Measurements from ENCODE around the gene AFAP1.

AFAP1 gene

DNA sequence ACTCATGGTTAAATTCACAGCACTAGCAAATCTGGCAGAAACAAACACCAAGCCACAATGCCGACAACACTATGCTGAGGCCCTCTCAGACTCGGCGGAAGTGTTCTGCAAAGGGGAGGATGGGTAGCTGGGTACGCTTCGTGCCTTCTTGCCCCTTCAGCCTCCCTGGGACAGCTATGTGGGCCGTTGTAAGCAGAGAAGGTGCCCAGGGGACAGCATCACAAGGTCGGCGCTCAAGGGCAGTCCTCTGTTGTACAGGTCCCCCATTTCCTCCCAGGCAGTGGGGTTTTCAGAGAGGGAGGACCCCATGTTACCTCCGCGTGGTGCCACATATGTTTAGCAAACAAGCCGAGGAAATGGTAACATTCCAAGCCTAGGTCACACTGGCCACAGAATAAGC lies 173.6 kb downstream of the AFAP1 start:
- DNase-seq = no peak

DNA sequence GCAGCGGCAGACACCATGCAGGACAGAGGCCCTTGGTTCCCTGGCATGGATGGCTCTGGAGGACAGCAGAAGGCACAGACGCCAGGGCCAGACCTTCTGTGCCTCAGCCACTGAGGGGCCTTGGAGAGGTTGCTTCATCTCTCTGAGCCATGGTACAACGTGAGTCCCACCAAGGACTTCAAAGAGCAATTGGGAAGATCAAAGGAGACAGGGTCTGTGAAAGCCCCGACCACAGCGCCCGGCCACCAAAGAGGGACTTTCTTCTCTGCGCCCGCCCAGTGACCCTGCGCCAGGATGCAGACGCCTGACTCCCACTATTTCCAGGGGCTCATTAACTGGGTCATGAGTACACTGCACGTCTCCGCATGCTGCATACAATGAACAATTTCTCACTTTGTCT lies 174.0 kb downstream of the AFAP1 start:
- no peak for DNase-seq

DNA sequence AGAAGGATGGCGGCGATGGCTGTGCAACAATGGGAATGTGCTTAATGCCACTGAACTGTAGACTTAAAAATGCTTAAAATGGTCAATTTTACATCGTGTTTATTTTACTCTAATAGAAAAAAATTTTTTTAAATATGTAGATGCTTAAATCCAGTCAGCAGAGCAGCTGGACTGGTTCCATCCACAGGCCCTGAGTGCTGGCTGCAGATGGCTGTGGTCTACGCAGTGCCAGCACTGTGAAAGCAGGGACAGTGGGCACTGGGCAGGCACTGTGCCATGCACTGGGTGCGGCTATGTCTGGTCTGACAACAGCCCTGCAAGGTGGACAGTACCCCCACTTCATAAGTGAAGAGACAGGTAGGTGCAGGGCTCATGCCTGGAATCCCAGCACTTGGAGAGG lies 175.2 kb downstream of the AFAP1 start:
- DNase-seq = no peak

DNA sequence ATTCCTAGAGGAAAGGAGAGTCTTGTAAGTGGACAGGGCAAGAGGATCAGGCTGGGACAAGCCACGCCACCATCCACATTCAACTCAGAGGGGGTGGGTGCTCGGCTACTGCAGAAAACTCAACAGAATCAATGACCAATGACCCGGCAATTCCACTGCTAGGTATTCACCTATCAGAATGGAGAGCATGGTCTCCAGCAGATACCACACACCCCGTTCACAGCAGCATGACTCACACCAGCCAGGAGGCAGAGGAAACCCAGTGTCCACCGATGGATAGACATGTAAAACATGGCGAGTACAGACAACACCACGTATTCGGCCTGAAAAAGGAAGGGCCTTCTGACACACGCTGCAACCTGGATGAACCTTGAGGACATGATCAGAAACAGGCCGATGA lies 175.9 kb downstream of the AFAP1 start:
- DNase-seq = no peak

DNA sequence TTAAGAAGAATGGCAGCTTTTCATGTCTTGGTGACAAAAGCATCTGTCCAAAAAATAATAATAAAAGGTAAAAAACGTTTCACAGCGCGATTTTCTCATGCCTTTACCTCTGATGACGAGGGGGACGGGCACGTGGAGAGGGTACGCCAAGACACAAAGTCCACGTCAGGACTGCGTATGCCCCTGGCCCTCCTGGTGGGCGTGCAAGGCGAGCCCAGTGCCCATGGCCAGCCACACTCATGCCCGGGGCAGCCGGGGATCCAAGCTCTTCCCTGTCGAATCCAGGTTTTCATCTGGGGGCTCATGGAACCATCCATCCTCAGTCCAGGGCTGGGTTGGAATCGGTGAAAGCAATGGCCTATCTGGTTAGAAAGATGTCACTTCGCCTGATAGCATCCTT lies 176.6 kb downstream of the AFAP1 start:
- DNase-seq = no peak

DNA sequence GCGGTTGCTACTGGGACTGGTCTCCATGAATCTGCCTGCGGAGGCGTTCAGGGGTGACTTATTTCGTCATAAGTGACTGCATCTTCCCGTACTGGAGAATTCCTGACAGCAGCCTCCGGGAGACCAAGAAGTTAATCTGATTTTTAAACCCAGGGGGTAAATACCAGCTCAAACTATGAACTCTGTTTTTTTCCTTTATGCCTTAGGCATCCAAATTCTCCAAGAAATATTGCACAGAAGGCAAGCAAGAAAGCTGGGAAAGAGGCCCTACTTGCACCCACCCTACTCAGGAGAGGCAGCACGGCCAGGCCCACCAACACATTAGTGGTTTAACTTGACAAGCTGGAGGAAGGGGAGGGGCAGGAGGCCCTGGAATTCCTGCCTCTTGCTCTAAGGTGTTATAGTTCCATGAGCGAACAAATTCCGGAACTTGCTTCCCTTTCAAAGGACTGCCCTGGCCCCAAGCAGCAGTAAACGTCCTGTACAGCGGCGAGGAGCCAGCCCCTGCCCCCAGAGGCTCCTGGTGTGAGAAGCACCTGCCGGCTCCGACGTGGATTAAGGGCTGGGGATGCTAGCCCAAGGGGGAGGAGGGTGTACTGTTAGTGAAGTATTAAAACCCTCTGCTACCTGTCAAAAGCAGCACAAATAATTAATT lies 177.2 kb downstream of the AFAP1 start:
- DNase-seq = no peak

DNA sequence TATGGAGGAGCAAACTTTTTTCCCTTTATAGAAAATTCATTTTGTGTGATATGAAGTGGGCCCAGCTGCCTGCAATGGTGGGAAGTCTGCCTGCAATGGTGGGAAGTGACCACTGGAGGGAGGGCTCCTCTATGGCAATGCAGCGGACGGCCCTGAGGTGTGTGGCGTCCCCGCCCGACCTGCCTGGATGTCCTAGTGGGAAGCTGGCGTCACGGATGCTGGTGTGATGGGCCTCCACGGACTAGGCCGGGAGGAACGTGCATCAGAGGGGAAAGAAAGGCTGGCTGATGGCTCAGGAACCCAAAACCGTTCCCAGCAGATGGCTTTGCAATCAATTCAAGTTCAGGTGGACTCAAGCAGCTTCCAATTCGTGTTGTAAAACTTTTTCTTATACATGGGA lies 177.9 kb downstream of the AFAP1 start:
- DNase-seq = no peak

DNA sequence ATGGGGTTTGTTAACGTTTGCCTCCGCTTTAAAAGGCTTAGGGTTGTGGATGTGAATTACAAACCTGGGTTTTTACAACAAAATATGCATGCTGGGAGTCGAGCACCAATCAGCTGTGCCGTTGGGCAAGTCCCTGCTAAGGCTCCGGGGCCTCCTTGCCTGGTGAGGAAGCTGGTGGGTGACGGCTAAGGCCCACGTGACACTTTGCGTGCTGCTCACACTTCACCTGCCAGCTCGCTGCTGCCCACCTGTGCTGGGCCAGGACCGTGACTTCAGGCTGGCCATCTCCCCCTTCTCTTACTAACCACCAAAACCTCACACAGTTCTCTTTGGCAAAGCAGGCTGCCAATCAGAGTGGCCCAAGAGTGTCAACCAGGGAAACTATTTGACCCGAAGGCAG lies 178.3 kb downstream of the AFAP1 start:
- no peak for DNase-seq

DNA sequence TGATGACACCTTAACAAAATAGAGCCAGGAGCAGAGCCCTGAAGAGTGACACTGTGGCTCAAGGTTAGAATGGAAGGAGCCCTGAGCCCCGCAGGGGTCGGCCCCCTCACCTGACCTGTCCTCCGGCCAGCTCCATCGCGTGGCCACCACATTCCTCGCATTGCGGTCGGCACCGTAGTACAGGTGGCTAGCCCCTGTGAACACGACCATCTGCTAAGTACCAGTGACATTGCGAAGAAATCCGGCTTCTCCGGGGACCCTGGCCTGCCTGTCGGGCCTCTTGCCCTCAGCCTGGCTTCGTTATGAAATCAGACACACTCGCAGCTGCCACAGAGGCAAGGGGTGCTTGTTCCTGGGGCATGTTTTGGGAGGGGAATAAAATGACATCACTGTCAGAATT lies 179.0 kb downstream of the AFAP1 start:
- no peak for DNase-seq

DNA sequence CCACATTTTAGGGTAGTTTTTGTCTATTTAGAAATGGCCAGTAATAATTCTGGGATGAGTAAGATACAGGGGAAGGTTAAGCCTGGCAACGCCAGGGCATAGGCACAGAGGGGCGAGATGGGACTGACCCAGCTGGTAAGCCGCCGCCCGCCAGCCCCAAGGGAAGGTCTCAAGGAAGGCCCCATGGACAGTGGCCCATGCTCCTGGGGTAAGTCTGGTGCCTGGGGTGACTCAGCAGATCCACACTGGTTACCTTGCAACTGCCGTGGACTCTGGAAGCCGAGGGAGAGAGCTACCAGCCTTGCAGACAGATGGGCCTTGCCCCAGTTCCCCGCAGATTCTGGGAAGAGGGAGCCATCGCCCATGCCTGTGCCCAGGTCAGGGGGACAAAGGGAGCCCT lies 179.4 kb downstream of the AFAP1 start:
- DNase-seq = no peak

DNA sequence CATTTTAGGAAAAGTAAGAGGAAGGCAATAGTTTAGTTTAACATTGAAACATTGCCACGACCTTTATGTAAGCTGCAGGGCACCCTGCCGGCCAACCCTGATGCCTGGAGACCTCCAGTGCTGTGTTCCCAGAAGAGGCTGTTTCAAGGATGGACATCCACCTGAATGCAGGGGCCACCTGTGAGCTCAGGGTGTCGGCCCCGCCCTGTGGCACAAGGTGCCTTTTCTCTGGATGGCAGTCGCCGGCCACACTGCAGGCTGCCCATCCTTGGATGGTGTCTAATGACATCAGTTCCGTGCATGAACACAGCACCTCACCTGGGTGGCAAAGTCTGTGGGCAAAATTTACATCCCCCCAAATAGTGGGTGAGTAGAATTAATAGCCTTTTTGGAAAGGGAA lies 180.0 kb downstream of the AFAP1 start:
- DNase-seq = no peak

DNA sequence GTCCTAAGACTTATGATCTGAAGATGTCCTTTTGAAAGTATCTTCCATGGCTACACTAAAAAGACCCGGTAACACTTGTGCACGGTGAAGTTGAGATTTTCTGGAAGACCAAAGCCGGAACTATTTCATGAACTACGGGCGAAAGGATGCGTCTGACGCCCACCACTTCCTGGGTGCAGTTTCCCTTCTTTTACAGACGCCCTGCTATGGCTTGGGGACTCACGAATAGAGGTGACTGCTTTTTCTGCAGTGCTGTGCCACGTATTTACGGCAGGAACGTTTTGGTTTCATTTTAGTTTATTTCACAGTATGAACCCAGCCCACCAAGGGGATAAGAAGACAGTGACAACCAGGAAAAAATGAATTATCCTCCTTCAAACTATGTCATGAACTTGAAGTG lies 180.4 kb downstream of the AFAP1 start:
- no peak for DNase-seq

DNA sequence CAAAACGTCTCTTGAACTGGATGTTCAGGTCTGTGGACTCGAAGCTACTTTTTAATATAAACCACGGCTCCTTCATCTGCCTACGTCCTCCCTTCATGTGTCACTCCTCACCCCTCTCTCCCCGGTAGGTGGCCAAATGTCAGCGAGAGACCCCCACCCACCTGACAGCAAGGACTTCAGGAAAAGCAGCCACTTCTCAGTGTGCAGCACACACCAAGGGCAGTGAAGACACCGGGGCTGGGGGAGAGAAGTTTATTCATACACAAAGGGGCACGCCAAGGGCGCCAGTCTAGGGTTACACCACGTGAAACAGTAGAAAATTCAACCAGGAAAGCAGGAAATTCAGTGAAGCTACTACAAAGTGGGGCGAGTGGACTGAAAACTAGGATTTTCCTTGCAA lies 181.2 kb downstream of the AFAP1 start:
- no peak for DNase-seq

DNA sequence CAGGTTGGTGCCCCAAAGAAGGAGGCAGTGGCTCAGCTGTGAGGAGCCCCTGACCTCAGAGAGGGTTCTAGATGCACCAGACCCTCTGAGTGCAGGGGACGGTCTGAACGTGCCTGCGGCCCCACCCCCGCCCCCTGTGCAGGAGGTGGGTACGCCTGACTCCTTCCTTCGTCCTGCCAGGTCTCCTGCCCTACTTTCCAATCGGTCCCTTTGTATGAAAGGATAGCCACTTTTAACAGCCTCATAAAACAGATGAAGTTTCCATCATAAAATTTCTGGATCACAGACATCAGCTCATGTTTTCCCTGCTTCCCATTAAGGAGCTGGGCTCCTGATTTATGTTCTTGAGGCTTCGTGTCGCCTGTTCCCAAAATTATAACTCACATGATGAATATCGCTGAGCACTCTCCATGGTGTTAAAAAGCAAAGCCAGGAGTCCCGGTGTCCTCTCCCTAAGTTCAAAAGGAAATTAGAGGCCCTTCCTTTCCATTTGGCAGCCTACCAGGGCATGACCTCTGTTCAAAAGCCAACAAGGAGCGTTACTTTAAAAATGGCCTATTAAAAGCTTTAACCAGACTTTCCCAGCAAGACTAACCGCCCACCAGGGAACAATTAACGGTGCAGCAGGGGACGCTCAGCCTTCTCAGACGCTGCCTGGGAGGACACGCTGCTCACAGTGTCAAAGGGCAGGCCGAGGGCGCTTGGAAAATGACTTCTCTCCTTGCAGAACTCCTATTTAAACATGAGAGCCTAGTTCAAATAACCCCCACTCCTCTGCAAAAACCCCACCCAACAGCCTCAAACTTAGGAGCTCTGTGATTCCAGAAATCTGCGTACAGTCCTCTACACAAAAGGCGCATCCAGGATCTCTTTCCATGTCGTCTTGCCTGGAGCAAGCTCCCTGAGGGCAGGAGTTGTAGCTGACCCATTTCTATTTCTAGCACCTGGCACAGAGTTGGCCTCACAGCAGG lies 181.9 kb downstream of the AFAP1 start:
- DNase-seq = no peak

DNA sequence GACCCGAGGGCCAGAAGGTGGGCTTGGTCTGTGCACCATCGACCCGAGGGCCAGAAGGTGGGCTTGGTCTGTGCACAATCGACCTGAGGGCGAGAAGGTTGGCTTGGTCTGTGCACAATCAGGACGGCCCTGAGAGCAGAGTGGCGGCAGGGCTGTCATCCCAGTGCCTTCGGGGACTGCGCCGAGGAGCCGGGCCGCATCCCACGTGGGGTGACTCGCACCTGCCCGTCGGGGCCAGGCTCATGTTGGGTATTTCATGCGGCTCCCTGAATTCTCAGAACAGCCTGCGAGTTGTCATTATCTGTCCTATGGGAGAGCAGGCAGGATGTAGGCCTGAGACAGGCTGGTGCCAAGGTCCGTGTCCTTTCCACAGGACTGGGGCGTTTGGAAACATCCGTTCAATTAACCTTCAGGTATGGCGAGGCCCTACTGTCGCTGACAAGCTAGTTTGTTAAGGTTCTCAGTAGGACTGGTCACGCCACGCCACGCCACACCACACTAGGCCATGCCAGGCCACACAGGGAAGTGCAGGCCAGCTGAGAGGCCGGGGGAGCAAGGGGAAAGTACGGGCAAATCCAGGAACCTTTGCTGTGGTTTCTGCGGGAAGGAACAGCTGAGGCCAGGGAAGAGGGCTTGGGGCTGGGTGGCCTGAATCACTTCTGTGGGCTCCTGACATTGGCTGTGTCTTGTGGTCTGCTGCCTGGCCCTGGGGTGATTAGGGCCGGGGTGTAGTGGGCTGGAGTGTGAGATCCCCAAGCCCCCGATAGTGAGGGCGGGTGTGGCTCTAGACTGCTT lies 182.9 kb downstream of the AFAP1 start:
- DNase-seq = no peak

DNA sequence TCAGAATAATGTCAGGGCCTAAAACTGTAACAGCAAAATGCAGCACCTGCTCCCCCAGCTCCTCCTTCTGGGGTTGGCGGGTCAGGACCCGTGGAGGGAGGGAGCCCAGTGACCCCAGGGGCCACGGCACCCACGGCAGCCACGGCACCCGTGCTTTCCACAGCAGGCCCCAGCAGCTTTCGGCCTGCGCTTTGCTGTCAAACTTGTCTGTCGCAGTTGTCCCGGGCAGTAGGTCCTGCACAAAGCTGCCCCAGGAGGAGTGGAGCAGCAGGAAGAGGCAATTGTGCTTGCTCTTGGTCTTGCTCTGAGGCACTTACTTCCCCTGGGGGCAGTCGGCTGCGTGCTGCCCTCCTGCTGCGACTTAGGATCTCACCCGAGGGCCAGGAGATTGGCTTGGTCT lies 183.6 kb downstream of the AFAP1 start:
- no peak for DNase-seq

DNA sequence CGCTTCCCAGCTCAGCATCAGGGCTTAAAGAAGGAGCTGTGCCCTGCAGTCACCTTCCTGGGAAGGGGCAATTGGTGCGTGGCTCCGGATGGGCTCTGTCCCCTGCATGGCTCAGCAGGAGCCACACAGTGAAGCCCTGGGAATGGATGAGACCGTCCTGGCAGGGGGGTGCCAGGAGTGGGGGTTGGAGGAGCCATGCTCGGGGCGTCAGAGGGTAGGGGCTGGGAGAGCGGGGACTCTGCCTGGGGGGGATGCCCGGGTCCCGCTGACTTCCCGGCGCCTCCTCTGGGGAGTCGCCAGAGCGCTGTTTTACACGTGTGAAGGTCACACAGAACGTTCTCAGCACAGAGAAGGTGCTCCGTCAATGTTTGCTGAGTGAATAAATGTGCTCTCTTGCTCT lies 184.1 kb downstream of the AFAP1 start:
- no peak for DNase-seq

DNA sequence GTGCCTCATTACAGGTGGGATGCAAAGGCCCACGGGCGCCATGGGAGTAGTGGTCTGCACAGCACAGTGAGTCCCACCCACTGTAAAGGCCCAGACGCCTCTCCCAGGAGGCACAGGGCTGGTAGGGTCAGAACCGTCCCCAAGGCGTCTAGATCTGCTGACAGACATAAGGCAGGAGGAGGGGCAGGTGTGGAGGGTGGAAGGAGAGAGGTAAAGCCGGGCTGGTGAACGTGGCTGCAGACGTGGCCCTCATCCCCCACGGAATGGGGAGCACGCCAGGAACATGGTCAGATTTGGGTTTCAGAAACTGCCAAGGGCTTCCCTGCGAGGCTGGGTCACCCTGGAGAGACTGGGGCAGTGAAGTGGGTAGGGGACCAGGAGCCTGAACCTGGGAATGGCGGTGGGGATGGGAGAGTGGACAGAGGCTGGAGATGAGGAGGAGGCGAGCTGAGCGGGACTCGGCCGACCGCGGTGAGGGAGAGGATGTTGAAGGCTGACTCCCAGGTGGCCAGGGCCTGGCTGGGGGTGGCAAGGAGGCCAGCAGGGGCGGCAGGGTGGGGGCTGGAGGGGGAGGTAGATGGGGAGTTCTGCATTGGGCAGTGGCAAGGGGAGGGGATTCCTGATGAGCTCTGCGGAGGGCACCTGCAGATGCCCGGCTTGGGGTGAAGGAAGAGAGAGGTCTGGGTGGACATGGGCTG lies 184.9 kb downstream of the AFAP1 start:
- DNase-seq = no peak

DNA sequence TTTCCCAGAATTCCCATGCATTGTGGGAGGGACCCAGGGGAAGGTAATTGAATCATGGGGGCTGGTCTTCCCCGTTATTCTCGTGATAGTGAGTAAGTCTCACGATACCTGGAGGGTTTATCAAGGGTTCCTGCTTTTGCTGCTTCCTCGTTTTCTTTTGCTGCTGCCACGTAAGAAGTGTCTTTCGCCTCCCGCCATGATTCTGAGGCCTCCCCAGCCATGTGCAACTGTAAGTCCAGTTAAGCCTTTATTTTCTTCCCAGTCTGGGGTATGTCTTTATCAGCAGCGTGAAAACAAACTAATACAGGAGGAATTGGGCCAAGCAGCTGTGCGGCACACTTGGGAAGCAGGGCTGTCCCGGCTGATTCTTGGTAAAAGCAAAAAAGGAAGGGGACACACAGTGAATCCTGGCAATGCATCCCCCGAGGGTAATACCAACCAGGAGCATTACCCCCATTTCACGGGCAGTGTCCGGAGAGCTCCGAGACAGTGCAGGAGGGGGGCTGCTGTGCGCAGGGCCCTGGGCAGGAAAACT lies 185.7 kb downstream of the AFAP1 start:
- DNase-seq = no peak

DNA sequence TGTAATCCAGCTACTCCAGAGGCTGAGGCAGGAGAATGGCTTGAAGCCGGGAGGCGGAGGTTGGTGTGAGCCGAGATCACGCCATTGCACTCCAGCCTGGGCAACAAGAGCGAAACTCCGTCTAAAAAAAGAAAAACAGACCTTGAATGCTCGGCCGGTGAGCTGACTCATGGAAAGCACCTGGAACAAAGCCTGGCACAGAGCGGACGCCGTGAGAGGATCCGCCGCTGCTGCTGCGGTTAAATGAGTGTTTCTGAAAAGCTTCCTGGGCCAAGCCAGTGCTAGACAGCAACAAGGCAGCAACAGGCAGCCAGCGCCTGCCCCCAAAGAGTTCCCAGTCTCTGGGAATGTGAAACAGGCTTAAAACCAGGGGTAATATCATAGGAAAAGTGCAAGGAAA lies 186.4 kb downstream of the AFAP1 start:
- no peak for DNase-seq

DNA sequence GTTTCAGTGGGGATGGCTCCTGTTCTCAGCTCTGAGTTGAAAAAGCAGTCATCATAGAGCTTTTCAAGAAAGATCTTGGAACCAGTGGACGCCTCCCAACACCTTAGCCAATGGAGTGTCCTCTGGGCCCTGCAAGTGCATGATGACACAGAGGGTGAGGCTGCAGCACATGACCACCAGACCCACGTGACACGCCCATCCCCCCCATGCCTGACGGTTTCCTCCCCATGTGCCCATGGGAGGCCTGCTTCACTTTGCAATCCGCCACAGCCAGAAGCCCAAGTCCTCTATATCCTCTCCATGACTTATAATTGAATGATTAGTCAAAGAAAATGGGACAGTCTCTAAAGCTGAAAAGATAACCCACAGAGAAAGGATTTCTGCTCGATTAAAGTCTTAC lies 187.0 kb downstream of the AFAP1 start:
- no peak for DNase-seq

DNA sequence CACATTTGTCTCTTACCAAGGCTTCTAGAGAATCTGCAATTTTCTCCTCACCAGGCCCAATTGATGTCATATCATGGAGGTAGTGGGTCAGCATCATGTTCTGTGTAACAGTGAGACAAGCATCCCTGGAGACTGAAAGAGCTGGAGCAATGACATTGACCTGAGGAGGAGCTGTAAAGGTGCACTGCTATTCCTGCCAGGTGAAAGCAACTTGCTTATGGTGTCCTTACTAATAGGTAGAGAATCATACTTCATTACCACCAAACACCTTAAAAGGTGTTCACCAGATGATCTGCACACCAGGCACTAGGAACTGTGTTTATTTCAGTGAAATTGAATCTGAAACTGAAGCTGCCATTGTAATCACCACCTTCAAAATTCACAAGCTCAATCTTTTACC lies 188.7 kb downstream of the AFAP1 start:
- no peak for DNase-seq

DNA sequence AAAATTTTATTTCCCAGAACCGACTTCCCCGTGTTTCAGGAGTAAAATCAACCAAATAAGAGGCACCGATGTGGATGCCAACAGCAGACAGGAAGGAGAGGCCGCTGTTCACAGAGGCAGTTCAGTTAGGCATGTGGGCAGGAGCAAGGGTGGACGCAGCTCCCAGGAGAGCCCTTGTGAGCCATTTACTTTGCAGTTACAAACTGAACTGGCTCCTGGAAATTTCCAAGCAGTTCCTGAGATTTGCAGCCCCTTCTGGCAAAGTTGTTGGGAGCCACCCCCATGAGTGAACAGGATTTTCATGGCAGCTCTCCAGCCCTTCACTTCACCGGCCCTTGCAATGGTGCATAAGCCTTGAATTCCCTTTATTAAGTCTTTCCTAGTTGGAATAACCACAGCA lies 189.1 kb downstream of the AFAP1 start:
- no peak for DNase-seq
